IMR-90 (cell line): ENCODE measurements around the gene MRGPRF. TPM values are rescaled to one million over a fixed set of nuclear protein-coding genes. Genes with fewer than 3 reads are reported as not detected.

Experiments used
- ATAC-seq: fragments of 200-7000 bp; cut with Tn5 transposase; 2 replicates; pipeline ENCODE4 v1.9.1; 2020; ENCODE audit warnings: low read depth, mild to moderate bottlenecking, moderate library complexity
- BruUV-seq: library from RNA; stranded (reverse); fragments of 400-500 nt; replicated peaks from 2 replicates; lab custom pipeline; 2021; lab: Mats Ljungman, UMichigan
- CTCF ChIA-PET: fragments of 300-600 bp; formaldehyde crosslinking; extraction: SDS; loops from one replicate; lab custom pipeline; 2021; ENCODE audit warnings: antibody characterized with exemption; lab: Yijun Ruan, JAX
- POLR2A ChIA-PET: fragments of 300-600 bp; sonication (Branson Sonifier 250); formaldehyde crosslinking; loops from one replicate; lab custom pipeline; 2022; ENCODE audit warnings: antibody characterized with exemption; ENCODE audit not compliant: unreplicated experiment; lab: Charles Lee
- DNase-seq: peaks from one replicate; pipeline ENCODE4 v3.0.0; 2013
- H2AFZ ChIP-seq: replicated peaks from 2 replicates; pipeline ENCODE3; 2013; ENCODE audit warnings: low read length, mild to moderate bottlenecking; ENCODE audit not compliant: poor library complexity
- H2AK5ac ChIP-seq: 2 replicates; pipeline ENCODE4 v1.6.1; 2013; ENCODE audit warnings: low read depth, low read length, inconsistent platforms
- H2AK9ac ChIP-seq: replicated peaks from 2 replicates; pipeline ENCODE3; 2013; ENCODE audit warnings: mild to moderate bottlenecking, low read depth, low read length, moderate library complexity; ENCODE audit not compliant: poor library complexity
- H2BK120ac ChIP-seq: 2 replicates; pipeline ENCODE4 v1.6.1; 2013; ENCODE audit warnings: low read depth, low read length, inconsistent platforms
- H2BK15ac ChIP-seq: 3 replicates; pipeline ENCODE4 v1.6.1; 2013; ENCODE audit warnings: low read depth, low read length, inconsistent platforms
- H2BK20ac ChIP-seq: 2 replicates; pipeline ENCODE4 v1.6.1; 2013; ENCODE audit warnings: low read depth, mild to moderate bottlenecking, inconsistent platforms, low read length, moderate library complexity
- H2BK5ac ChIP-seq: 2 replicates; pipeline ENCODE4 v1.6.1; 2013; ENCODE audit warnings: mild to moderate bottlenecking, low read depth, low read length, inconsistent platforms; ENCODE audit not compliant: poor library complexity, severe bottlenecking
- H3K14ac ChIP-seq: replicated peaks from 2 replicates; pipeline ENCODE4 v1.6.1; 2013; ENCODE audit warnings: low read depth, low read length, inconsistent platforms
- H3K18ac ChIP-seq: 2 replicates; pipeline ENCODE4 v1.6.1; 2013; ENCODE audit warnings: low read depth, low read length, control low read depth
- H3K23ac ChIP-seq: 2 replicates; pipeline ENCODE4 v1.6.1; 2013; ENCODE audit warnings: low read depth, low read length, inconsistent platforms
- H3K27ac ChIP-seq: 2 replicates; pipeline ENCODE4 v1.5.1; 2013; ENCODE audit warnings: mild to moderate bottlenecking, control low read depth, low read length; ENCODE audit not compliant: insufficient read depth
- H3K27me3 ChIP-seq: 2 replicates; pipeline ENCODE4 v1.6.1; 2013; ENCODE audit warnings: low read length; ENCODE audit not compliant: control insufficient read depth, insufficient read depth
- H3K36me3 ChIP-seq: 2 replicates; pipeline ENCODE4 v1.6.1; 2013; ENCODE audit warnings: low read length, mixed read lengths; ENCODE audit not compliant: control insufficient read depth, insufficient read depth
- H3K4ac ChIP-seq: 2 replicates; pipeline ENCODE4 v1.6.1; 2013; ENCODE audit warnings: low read depth, low read length, inconsistent platforms
- H3K4me1 ChIP-seq: 2 replicates; pipeline ENCODE4 v1.6.1; 2013; ENCODE audit warnings: low read length, mixed read lengths; ENCODE audit not compliant: control insufficient read depth, insufficient read depth
- H3K4me2 ChIP-seq: 2 replicates; pipeline ENCODE4 v1.6.1; 2013; ENCODE audit warnings: low read depth, mild to moderate bottlenecking, control low read depth, low read length, moderate library complexity
- H3K4me3 ChIP-seq: 2 replicates; pipeline ENCODE4 v1.5.1; 2013; ENCODE audit warnings: low read depth, mild to moderate bottlenecking, control low read depth, low read length, moderate library complexity; ENCODE audit not compliant: insufficient read depth
- H3K56ac ChIP-seq: 2 replicates; pipeline ENCODE4 v1.6.1; 2013; ENCODE audit warnings: low read length, inconsistent platforms; ENCODE audit not compliant: insufficient read depth; ENCODE audit errors: extremely low read depth
- H3K79me1 ChIP-seq, 2 experiments: 2 replicates each; pipeline ENCODE4 v1.6.1; 2013; ENCODE audit warnings: low read length in 2 of 2, inconsistent platforms in 1 of 2, low read depth in 1 of 2
- H3K9ac ChIP-seq: 2 replicates; pipeline ENCODE4 v1.6.1; 2013; ENCODE audit warnings: low read depth, low read length, control low read depth
- H3K9me1 ChIP-seq: 2 replicates; pipeline ENCODE4 v1.6.1; 2013; ENCODE audit warnings: low read length, inconsistent platforms; ENCODE audit not compliant: insufficient read depth
- H3K9me3 ChIP-seq: 2 replicates; pipeline ENCODE4 v1.6.1; 2013; ENCODE audit warnings: low read length; ENCODE audit not compliant: control insufficient read depth, insufficient read depth
- H4K20me1 ChIP-seq: 2 replicates; pipeline ENCODE4 v1.6.1; 2013; ENCODE audit warnings: low read length, inconsistent platforms; ENCODE audit not compliant: insufficient read depth
- H4K5ac ChIP-seq: 2 replicates; pipeline ENCODE4 v1.6.1; 2013; ENCODE audit warnings: mild to moderate bottlenecking, low read depth, low read length, control low read depth
- H4K8ac ChIP-seq, 2 experiments: 2 replicates each; pipeline ENCODE4 v1.6.1; 2013; ENCODE audit warnings: low read depth in 2 of 2, low read length in 2 of 2, control low read depth in 1 of 2, inconsistent platforms in 1 of 2
- H4K91ac ChIP-seq: 2 replicates; pipeline ENCODE4 v1.6.1; 2013; ENCODE audit warnings: low read depth, low read length, inconsistent platforms; ENCODE audit not compliant: insufficient read depth
- BHLHE40 ChIP-seq: fragments of 150-350 bp; IDR thresholded peaks from 2 replicates; pipeline ENCODE4 v1.6.1; 2016; ENCODE audit warnings: mild to moderate bottlenecking, low read depth, low read length
- CEBPB ChIP-seq: IDR thresholded peaks from 2 replicates; pipeline ENCODE4 v1.6.1; 2012; ENCODE audit warnings: low read depth, low read length, improper control_type of control experiment
- CHD1 ChIP-seq: IDR thresholded peaks from 2 replicates; pipeline ENCODE4 v1.6.1; 2012; ENCODE audit warnings: low read depth, low read length, improper control_type of control experiment
- CTCF ChIP-seq: conservative IDR thresholded peaks from 2 replicates; pipeline ENCODE4 v1.5.1; 2012; ENCODE audit warnings: mild to moderate bottlenecking, low read depth, low read length, improper control_type of control experiment
- ELK1 ChIP-seq: fragments of 150-350 bp; IDR thresholded peaks from 2 replicates; pipeline ENCODE4 v1.6.1; 2016; ENCODE audit warnings: low read depth, mild to moderate bottlenecking, low read length, moderate library complexity, borderline replicate concordance
- FOS ChIP-seq: fragments of 150-350 bp; IDR thresholded peaks from 2 replicates; pipeline ENCODE4 v1.6.1; 2016; ENCODE audit warnings: low read depth, low read length
- MAFK ChIP-seq: IDR thresholded peaks from 2 replicates; pipeline ENCODE4 v1.6.1; 2012; ENCODE audit warnings: low read depth, low read length, improper control_type of control experiment
- MAZ ChIP-seq: IDR thresholded peaks from 2 replicates; pipeline ENCODE4 v1.6.1; 2012; ENCODE audit warnings: low read depth, mild to moderate bottlenecking, low read length, improper control_type of control experiment, moderate library complexity, borderline replicate concordance
- MXI1 ChIP-seq: IDR thresholded peaks from 2 replicates; pipeline ENCODE4 v1.6.1; 2012; ENCODE audit warnings: low read depth, mild to moderate bottlenecking, low read length, moderate library complexity, borderline replicate concordance
- NFE2L2 ChIP-seq: fragments of 150-350 bp; IDR thresholded peaks from 2 replicates; pipeline ENCODE4 v1.6.1; 2016; ENCODE audit warnings: low read depth, mild to moderate bottlenecking, low read length
- POLR2A ChIP-seq: IDR thresholded peaks from 2 replicates; pipeline ENCODE4 v1.6.1; 2012; ENCODE audit warnings: mild to moderate bottlenecking, low read depth, low read length
- RAD21 ChIP-seq: IDR thresholded peaks from 2 replicates; pipeline ENCODE4 v1.6.1; 2012; ENCODE audit warnings: low read length, improper control_type of control experiment
- RCOR1 ChIP-seq: IDR thresholded peaks from 2 replicates; pipeline ENCODE4 v1.6.1; 2012; ENCODE audit warnings: mild to moderate bottlenecking, low read length, improper control_type of control experiment; ENCODE audit not compliant: insufficient replicate concordance
- RFX5 ChIP-seq: IDR thresholded peaks from 2 replicates; pipeline ENCODE4 v1.8.0; 2012; ENCODE audit warnings: low read depth, mild to moderate bottlenecking, low read length, moderate library complexity
- SMC3 ChIP-seq: fragments of 150-350 bp; IDR thresholded peaks from 2 replicates; pipeline ENCODE4 v1.6.1; 2016; ENCODE audit warnings: low read depth, mild to moderate bottlenecking, antibody characterized with exemption, low read length, moderate library complexity
- USF2 ChIP-seq: fragments of 150-350 bp; IDR thresholded peaks from 2 replicates; pipeline ENCODE4 v1.6.1; 2017; ENCODE audit warnings: mild to moderate bottlenecking, antibody characterized with exemption, low read length, low read depth
- WGBS, 2 experiments: methylation state at CpG; one replicate each; pipeline versions ENCODE4 v1.1.5 to v1.1.7; 2013; ENCODE audit warnings: missing lambda C conversion rate in 2 of 2; ENCODE audit not compliant: insufficient read length in 1 of 2; ENCODE audit errors: extremely low coverage in 2 of 2; 5-methylcytosine and 5-hydroxymethylcytosine counted together
- dilution Hi-C: fragments of 300-500 bp; cut with HindIII; formaldehyde crosslinking; loops from one replicate; pipeline ENCODE4 v1.14.3; 2018; ENCODE audit warnings: low sequenced_read_pairs; ENCODE audit not compliant: unreplicated experiment
- in situ Hi-C: fragments of 300-500 bp; cut with MboI; formaldehyde crosslinking; loops from 3 replicates; pipeline ENCODE4 v1.14.3; 2019; ENCODE audit warnings: low sequenced_read_pairs, inconsistent platforms, mixed read lengths
- intact Hi-C: fragments of 100-400 bp; cut with micrococcal nuclease; formaldehyde crosslinking; loops from 2 replicates; pipeline ENCODE4 v1.10.0; 2022
- polyA plus RNA-seq, 3 experiments: library from polyadenylated mRNA; depleted of rRNA; stranded (reverse); fragments of >200 nt; gene quantifications; 2 replicates each; pipeline ENCODE4 v1.2.3, GENCODE V29; 2012; ENCODE audit warnings: low replicate concordance in 1 of 3
- total RNA-seq: library from RNA; depleted of rRNA; stranded (reverse); fragments of >200 nt; gene quantifications from 2 replicates; pipeline ENCODE4 v1.2.3, GENCODE V29; 2012

MRGPRF gene
- total and polyA plus RNA-seq, 2 of the 4 experiments (the other 2 are of a cell fraction): 6.3 to 28.8 TPM

GRCh38 chr11:68970921-68971636 lies 42.0 kb downstream of the MRGPRF start:
- H3K27me3 ChIP-seq: peaks cover 56% of the 10 kb centered on the region
- no peak overlapping the region for H3K27ac ChIP-seq
- no peak overlapping the region for H2BK15ac ChIP-seq
- no peaks in the 10 kb centered on the region for H3K9me1 ChIP-seq
- dilution Hi-C loops: no loop called here
- H2AK5ac ChIP-seq: no peak overlapping the region
- H4K91ac ChIP-seq: no peak overlapping the region
- no peak overlapping the region for H3K9ac ChIP-seq
- no peak overlapping the region for H2AK9ac ChIP-seq
- 74% methylated on average over 4 of the region's 8 CpGs; no CpG with 5 or more reads in 1 of the 2 experiments for WGBS, 2 experiments
- TF ChIP-seq RFX5: no peak
- TF ChIP-seq CEBPB: no peak
- no peak for TF ChIP-seq BHLHE40
- TF ChIP-seq MXI1: no peak
- TF ChIP-seq CHD1: no peak
- TF ChIP-seq RCOR1: no peak
- no peak for TF ChIP-seq FOS
- no peak for TF ChIP-seq CTCF
- TF ChIP-seq NFE2L2: no peak
- TF ChIP-seq MAFK: no peak
- TF ChIP-seq SMC3: no peak
- TF ChIP-seq USF2: no peak
- TF ChIP-seq MAZ: no peak
- TF ChIP-seq ELK1: no peak
- no peak for TF ChIP-seq RAD21
- TF ChIP-seq POLR2A: no peak
- H3K4me1 ChIP-seq: peaks cover under 1% of the 10 kb centered on the region; the same call in 1 of the 2 replicates
- BruUV-seq: no TSS peak
- DNase-seq: no peak
- H3K18ac ChIP-seq: no peak overlapping the region
- no peak overlapping the region for H3K56ac ChIP-seq
- H2BK120ac ChIP-seq: no peak overlapping the region
- H2BK5ac ChIP-seq: no peak overlapping the region
- no peak overlapping the region for H3K23ac ChIP-seq
- no peak overlapping the region for H3K4me2 ChIP-seq
- POLR2A ChIA-PET: no interaction called here
- in situ Hi-C loops: no loop called here
- intact Hi-C loops: no loop called here
- no peak overlapping the region for H3K4me3 ChIP-seq
- H4K8ac ChIP-seq: no peak overlapping the region
- H3K79me1 ChIP-seq: no peaks in the 10 kb centered on the region
- H4K5ac ChIP-seq: no peak overlapping the region
- no peak for ATAC-seq
- CTCF ChIA-PET: no interaction called here
- H4K20me1 ChIP-seq: no peaks in the 10 kb centered on the region
- peaks cover 2% of the 10 kb centered on the region; the same call in 1 of the 2 replicates for H3K9me3 ChIP-seq
- H3K14ac ChIP-seq: no peak overlapping the region
- no peak overlapping the region for H3K4ac ChIP-seq
- no peaks in the 10 kb centered on the region for H3K36me3 ChIP-seq
- no peak overlapping the region for H2BK20ac ChIP-seq
- no peak overlapping the region for H2AFZ ChIP-seq
